Panc1 (cell line): Measurements from ENCODE around the gene LAMA1. TPM values are rescaled to one million over a fixed set of nuclear protein-coding genes. Genes with fewer than 3 reads are reported as not detected.

Source experiments
- ATAC-seq: fragments of 200-7000 bp; cut with Tn5 transposase; 2 replicates; pipeline ENCODE4 v1.9.1; 2020; ENCODE audit warnings: mild to moderate bottlenecking, moderate library complexity
- BruUV-seq: library from RNA; stranded (reverse); fragments of 400-500 nt; replicated peaks from 2 replicates; lab custom pipeline; 2021; lab: Mats Ljungman, UMichigan
- CTCF ChIA-PET: fragments of 300-600 bp; sonication (Branson Sonifier 250); formaldehyde crosslinking; loops from one replicate; lab custom pipeline; 2022; ENCODE audit warnings: antibody characterized with exemption; lab: Charles Lee
- POLR2A ChIA-PET: fragments of 300-600 bp; sonication (Branson Sonifier 250); formaldehyde crosslinking; loops from one replicate; lab custom pipeline; 2022; ENCODE audit warnings: antibody characterized with exemption; lab: Charles Lee
- DNase-seq: peaks from one replicate; pipeline ENCODE4 v3.0.0-alpha.2; 2010; ENCODE audit warnings: low read depth, low spot score
- H3K27ac ChIP-seq: 2 replicates; pipeline ENCODE4 v1.5.1; 2011; ENCODE audit warnings: mild to moderate bottlenecking, low read length, inconsistent platforms
- H3K27me3 ChIP-seq: fragments of 200-500 bp; sonication (Bioruptor generic); 2 replicates; pipeline ENCODE4 v1.6.0; 2014; ENCODE audit warnings: low read length, inconsistent platforms; ENCODE audit not compliant: control insufficient read depth, insufficient read depth
- H3K36me3 ChIP-seq: fragments of 200-500 bp; sonication (Bioruptor generic); 2 replicates; pipeline ENCODE4 v1.5.1; 2014; ENCODE audit warnings: inconsistent platforms, mild to moderate bottlenecking, low read length, moderate library complexity; ENCODE audit not compliant: control insufficient read depth, insufficient read depth
- H3K4me1 ChIP-seq: 2 replicates; pipeline ENCODE4 v1.5.1; 2011; ENCODE audit warnings: inconsistent platforms, mild to moderate bottlenecking, low read length, moderate library complexity; ENCODE audit not compliant: control insufficient read depth, insufficient read depth
- H3K4me3 ChIP-seq, 2 experiments: 2 replicates each; pipeline ENCODE4 v1.5.1; 2011 to 2012; ENCODE audit warnings: low read depth in 2 of 2, low read length in 2 of 2, mild to moderate bottlenecking in 2 of 2, inconsistent platforms in 1 of 2, moderate library complexity in 1 of 2
- H3K9me3 ChIP-seq: fragments of 200-500 bp; sonication (Bioruptor generic); 2 replicates; pipeline ENCODE4 v1.5.1; 2014; ENCODE audit warnings: low read depth, mild to moderate bottlenecking, inconsistent platforms, low read length, moderate library complexity; ENCODE audit not compliant: control insufficient read depth, insufficient read depth
- CTCF ChIP-seq: fragments of 450-650 bp; IDR thresholded peaks from 2 replicates; pipeline ENCODE4 v1.5.1; 2017; ENCODE audit warnings: mild to moderate bottlenecking
- POLR2AphosphoS5 ChIP-seq: IDR thresholded peaks from 2 replicates; pipeline ENCODE4 v1.6.1; 2012; ENCODE audit warnings: mild to moderate bottlenecking, low read depth, low read length, moderate library complexity
- REST ChIP-seq, 2 experiments: IDR thresholded peaks; 2 replicates each; pipeline ENCODE4 v1.6.1; 2011 to 2012; ENCODE audit warnings: low read depth in 2 of 2, control low read depth in 1 of 2, low read length in 1 of 2, mild to moderate bottlenecking in 1 of 2, moderate library complexity in 1 of 2; ENCODE audit not compliant: insufficient read depth in 1 of 2
- SIN3A ChIP-seq: IDR thresholded peaks from 2 replicates; pipeline ENCODE4 v1.6.1; 2012; ENCODE audit warnings: low read depth, mild to moderate bottlenecking, low read length, moderate library complexity, borderline replicate concordance; ENCODE audit not compliant: insufficient read depth
- TCF7L2 ChIP-seq: IDR thresholded peaks from 2 replicates; pipeline ENCODE4 v1.6.1; 2011; ENCODE audit warnings: mild to moderate bottlenecking, low read depth, low read length, inconsistent platforms
- in situ Hi-C: cut with HindIII; loops from 2 replicates; pipeline ENCODE4 v1.10.0; 2016; ENCODE audit warnings: low sequenced_read_pairs, low pct_unique_long_range_greater_than_20kb
- intact Hi-C: fragments of 100-400 bp; cut with micrococcal nuclease; formaldehyde crosslinking; loops from one replicate; pipeline ENCODE4 v1.10.0; 2022; ENCODE audit not compliant: unreplicated experiment
- total RNA-seq: library from RNA; stranded (reverse); gene quantifications from one replicate; pipeline ENCODE4 v1.2.1, GENCODE V29; 2021; ENCODE audit not compliant: unreplicated experiment

LAMA1 gene
- total RNA-seq, 1 experiment from 2014 or later, result 0.03 TPM

GRCh38 chr18:7048081-7048480, 69.5 kb downstream of the LAMA1 start:
- CTCF ChIA-PET, result no interaction called here
- TF ChIP-seq TCF7L2, result no peak
- TF ChIP-seq SIN3A, result no peak
- TF ChIP-seq POLR2AphosphoS5, result no peak
- no peak for TF ChIP-seq REST (IDR thresholded peaks at IDR 0.05; ENCODE audit: insufficient read depth in 1 of 2, low read depth in 2 of 2, low read length in 1 of 2)
- POLR2A ChIA-PET, result no interaction called here
- DNase-seq, result no peak
- Histone ChIP-seq H3K36me3 (no peaks in the 10 kb centered on the region), H3K4me3 (no peak overlapping the region), H3K9me3 (no peaks in the 10 kb centered on the region), H3K4me1 (no peaks in the 10 kb centered on the region), H3K27me3 (no peaks in the 10 kb centered on the region), H3K27ac (no peak overlapping the region)
- BruUV-seq, result no TSS peak
- intact Hi-C loops (no loop called here), in situ Hi-C loops (no loop called here)
- ATAC-seq, result no peak

- Histone ChIP-seq H3K4me3 (no peak overlapping the region), H3K27me3 (no peaks in the 10 kb centered on the region), H3K27ac (no peak overlapping the region), H3K4me1 (no peaks in the 10 kb centered on the region), H3K36me3 (no peaks in the 10 kb centered on the region), H3K9me3 (no peaks in the 10 kb centered on the region)
- DNase-seq (no peak), ATAC-seq (no peak)
- POLR2A ChIA-PET, result no interaction called here
- TF ChIP-seq CTCF, result no peak
- no peak for TF ChIP-seq POLR2AphosphoS5
- no peak for TF ChIP-seq REST (IDR thresholded peaks at IDR 0.05; ENCODE audit: insufficient read depth in 1 of 2, low read depth in 2 of 2, low read length in 1 of 2)
- TF ChIP-seq TCF7L2, result no peak
- no peak for TF ChIP-seq SIN3A
- intact Hi-C loops, result no loop called here
- CTCF ChIA-PET, result no interaction called here
- in situ Hi-C loops, result no loop called here
- no TSS peak for BruUV-seq
Measured at GRCh38 chr18:7047336-7047735, 70.3 kb downstream of the LAMA1 start.
